Colonic mucosa (tissue), 4 donors: Measurements from ENCODE around the gene ANK3. TPM values are rescaled to one million over a fixed set of nuclear protein-coding genes. Genes with fewer than 3 reads are reported as not detected.

Source experiments
- DNase-seq: peaks from one replicate; pipeline ENCODE4 v3.0.0-alpha.2; 2020
- H3K27ac ChIP-seq: fragments of 200-600 bp; one replicate; pipeline ENCODE4 v1.8.0; 2021
- H3K27me3 ChIP-seq: fragments of 200-600 bp; one replicate; pipeline ENCODE4 v1.8.0; 2021
- H3K36me3 ChIP-seq: fragments of 200-600 bp; one replicate; pipeline ENCODE4 v1.8.0; 2021
- H3K4me1 ChIP-seq: fragments of 200-600 bp; one replicate; pipeline ENCODE4 v1.8.0; 2021; ENCODE audit warnings: mild to moderate bottlenecking
- H3K4me3 ChIP-seq: fragments of 200-600 bp; one replicate; pipeline ENCODE4 v1.8.0; 2021
- H3K9ac ChIP-seq, 2 donors: one replicate each; pipeline ENCODE4 v1.7.0; 2013; ENCODE audit warnings: control low read depth in 2 of 2, low read depth in 2 of 2, low read length in 2 of 2
- H3K9me3 ChIP-seq: fragments of 200-600 bp; one replicate; pipeline ENCODE4 v1.8.0; 2021
- intact Hi-C: fragments of 100-400 bp; cut with DNase I; formaldehyde crosslinking; loops from one replicate; pipeline ENCODE4 v1.14.1; 2022
- total RNA-seq, 2 donors: library from RNA; stranded (reverse); fragmentation: NEBNext Ultra II Directional in 1 of 2; extraction: Animal tissue kit (Norgen Biotek cat#: 25700) in 1 of 2; gene quantifications; one replicate each; pipeline ENCODE4 v1.2.1, GENCODE V29; 2021
- TF ChIP-seq, protein P1 (sequence below): fragments of 200-600 bp; IDR thresholded peaks from one replicate; pipeline ENCODE4 v1.8.0; 2022; ENCODE audit warnings: antibody characterized with exemption, mild to moderate bottlenecking
- donor health status: healthy.
- donor health status: DM: no; HTN: no; CAD: no.
- donor health status: DM: no; HTN: no; CAD: no.

The ANK3 gene
- total RNA-seq, 2 donors from 2014 or later: 34.6 to 82.8 TPM

- TF ChIP-seq, protein P1, sequence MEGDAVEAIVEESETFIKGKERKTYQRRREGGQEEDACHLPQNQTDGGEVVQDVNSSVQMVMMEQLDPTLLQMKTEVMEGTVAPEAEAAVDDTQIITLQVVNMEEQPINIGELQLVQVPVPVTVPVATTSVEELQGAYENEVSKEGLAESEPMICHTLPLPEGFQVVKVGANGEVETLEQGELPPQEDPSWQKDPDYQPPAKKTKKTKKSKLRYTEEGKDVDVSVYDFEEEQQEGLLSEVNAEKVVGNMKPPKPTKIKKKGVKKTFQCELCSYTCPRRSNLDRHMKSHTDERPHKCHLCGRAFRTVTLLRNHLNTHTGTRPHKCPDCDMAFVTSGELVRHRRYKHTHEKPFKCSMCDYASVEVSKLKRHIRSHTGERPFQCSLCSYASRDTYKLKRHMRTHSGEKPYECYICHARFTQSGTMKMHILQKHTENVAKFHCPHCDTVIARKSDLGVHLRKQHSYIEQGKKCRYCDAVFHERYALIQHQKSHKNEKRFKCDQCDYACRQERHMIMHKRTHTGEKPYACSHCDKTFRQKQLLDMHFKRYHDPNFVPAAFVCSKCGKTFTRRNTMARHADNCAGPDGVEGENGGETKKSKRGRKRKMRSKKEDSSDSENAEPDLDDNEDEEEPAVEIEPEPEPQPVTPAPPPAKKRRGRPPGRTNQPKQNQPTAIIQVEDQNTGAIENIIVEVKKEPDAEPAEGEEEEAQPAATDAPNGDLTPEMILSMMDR: no peak
- no peak for DNase-seq
- H3K9ac ChIP-seq: no peak overlapping the region
- H3K9me3 ChIP-seq: no peaks in the 10 kb centered on the region
- intact Hi-C loops: no loop called here
- no peaks in the 10 kb centered on the region for H3K4me1 ChIP-seq
- H3K27ac ChIP-seq: no peak overlapping the region
- no peak overlapping the region for H3K4me3 ChIP-seq
- H3K27me3 ChIP-seq: no peaks in the 10 kb centered on the region
- no peaks in the 10 kb centered on the region for H3K36me3 ChIP-seq
Observed at GRCh38 chr10:60380781-60381180, 8.9 kb downstream of the ANK3 start.

DNA sequence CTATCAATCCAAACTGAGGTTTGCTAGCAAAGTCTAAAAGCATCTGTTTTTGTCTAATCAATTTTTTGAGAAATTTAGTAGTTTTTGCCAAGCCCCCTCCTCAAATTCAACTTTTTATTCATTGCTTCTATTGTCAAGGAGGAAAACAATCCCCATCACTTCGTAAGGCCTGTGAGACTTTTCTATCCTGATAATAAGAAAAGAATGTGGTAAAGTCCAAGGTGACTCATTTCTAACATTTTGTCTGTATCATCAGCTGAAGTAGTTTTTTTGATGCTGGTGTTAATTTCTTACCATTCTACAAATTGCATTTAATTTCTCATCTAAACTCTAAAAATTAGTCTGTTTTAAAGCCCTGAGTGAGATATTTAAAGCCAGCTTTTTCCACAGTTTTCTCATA lies 11.7 kb downstream of the ANK3 start:
- H3K36me3 ChIP-seq: no peaks in the 10 kb centered on the region
- TF ChIP-seq, protein P1: no peak
- no peaks in the 10 kb centered on the region for H3K9me3 ChIP-seq
- H3K4me1 ChIP-seq: no peaks in the 10 kb centered on the region
- no peak for DNase-seq
- H3K27me3 ChIP-seq: no peaks in the 10 kb centered on the region
- no peak overlapping the region for H3K27ac ChIP-seq
- no peak overlapping the region for H3K4me3 ChIP-seq
- intact Hi-C loops: no loop called here
- H3K9ac ChIP-seq: no peak overlapping the region

- Histone ChIP-seq H3K4me1 (no peaks in the 10 kb centered on the region), H3K9me3 (no peaks in the 10 kb centered on the region), H3K27me3 (no peaks in the 10 kb centered on the region), H3K27ac (no peak overlapping the region), H3K36me3 (no peaks in the 10 kb centered on the region), H3K4me3 (no peak overlapping the region), H3K9ac (no peak overlapping the region)
- no peak for DNase-seq
- intact Hi-C loops: no loop called here
- TF ChIP-seq, protein P1: no peak
Observed at GRCh38 chr10:60377042-60377352, 12.7 kb downstream of the ANK3 start.

DNA sequence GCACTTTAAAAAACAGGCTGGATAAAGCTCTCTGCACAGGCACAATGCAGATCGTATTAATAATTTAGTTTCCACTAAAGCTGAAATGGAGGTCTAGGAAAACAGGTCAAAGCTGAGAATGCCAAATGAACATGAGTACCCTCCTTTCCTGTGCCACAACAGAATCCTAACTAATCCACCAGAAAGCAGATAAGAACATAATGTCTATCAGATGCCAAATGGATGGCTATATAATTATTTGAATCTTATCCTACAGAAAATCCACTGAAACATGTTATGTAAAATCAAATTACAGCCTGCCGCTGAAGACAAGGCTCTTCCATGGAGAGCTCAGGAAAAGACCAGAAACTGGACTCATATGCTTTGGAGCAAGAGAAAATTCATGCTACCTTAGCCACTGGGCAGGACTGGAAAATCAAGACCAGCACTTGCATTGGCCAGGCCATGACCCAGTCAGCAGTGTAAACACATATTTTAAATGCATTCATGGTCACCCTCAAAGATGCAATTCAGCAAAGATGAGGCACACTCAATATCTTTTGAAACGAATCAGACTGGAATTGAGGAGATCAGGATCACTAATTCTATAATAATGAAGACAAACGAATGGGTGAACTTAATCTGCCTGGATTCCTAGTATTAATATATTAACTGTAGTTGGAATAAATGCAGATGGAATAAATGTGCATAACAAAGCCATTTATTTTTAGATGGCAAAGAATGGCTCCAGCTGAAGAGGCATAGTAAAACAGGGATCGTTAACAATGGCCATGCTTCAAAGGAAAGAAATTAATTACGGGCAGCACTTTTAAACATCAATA lies 13.2 kb downstream of the ANK3 start:
- H3K4me1 ChIP-seq: no peaks in the 10 kb centered on the region
- H3K27ac ChIP-seq: no peak overlapping the region
- TF ChIP-seq, protein P1: no peak
- H3K36me3 ChIP-seq: no peaks in the 10 kb centered on the region
- no peak overlapping the region for H3K9ac ChIP-seq
- H3K27me3 ChIP-seq: no peaks in the 10 kb centered on the region
- no peaks in the 10 kb centered on the region for H3K9me3 ChIP-seq
- intact Hi-C loops: no loop called here
- DNase-seq: no peak
- no peak overlapping the region for H3K4me3 ChIP-seq

- H3K27me3 ChIP-seq: no peaks in the 10 kb centered on the region
- intact Hi-C loops: no loop called here
- no peak for DNase-seq
- TF ChIP-seq, protein P1: no peak
- no peak overlapping the region for H3K9ac ChIP-seq
- no peaks in the 10 kb centered on the region for H3K9me3 ChIP-seq
- H3K4me3 ChIP-seq: no peak overlapping the region
- H3K4me1 ChIP-seq: no peaks in the 10 kb centered on the region
- H3K36me3 ChIP-seq: no peaks in the 10 kb centered on the region
- no peak overlapping the region for H3K27ac ChIP-seq
Observed at GRCh38 chr10:60375293-60376004, 14.2 kb downstream of the ANK3 start.
